Measurements from ENCODE around the gene LRCOL1. TPM values are rescaled to one million over a fixed set of nuclear protein-coding genes. Genes with fewer than 3 reads are reported as not detected.

LRCOL1 gene
- total and polyA plus RNA-seq, 2 of the 13 experiments (the other 11 are each of a cell fraction or from before 2014, with no cell fraction given): not detected

DNA sequence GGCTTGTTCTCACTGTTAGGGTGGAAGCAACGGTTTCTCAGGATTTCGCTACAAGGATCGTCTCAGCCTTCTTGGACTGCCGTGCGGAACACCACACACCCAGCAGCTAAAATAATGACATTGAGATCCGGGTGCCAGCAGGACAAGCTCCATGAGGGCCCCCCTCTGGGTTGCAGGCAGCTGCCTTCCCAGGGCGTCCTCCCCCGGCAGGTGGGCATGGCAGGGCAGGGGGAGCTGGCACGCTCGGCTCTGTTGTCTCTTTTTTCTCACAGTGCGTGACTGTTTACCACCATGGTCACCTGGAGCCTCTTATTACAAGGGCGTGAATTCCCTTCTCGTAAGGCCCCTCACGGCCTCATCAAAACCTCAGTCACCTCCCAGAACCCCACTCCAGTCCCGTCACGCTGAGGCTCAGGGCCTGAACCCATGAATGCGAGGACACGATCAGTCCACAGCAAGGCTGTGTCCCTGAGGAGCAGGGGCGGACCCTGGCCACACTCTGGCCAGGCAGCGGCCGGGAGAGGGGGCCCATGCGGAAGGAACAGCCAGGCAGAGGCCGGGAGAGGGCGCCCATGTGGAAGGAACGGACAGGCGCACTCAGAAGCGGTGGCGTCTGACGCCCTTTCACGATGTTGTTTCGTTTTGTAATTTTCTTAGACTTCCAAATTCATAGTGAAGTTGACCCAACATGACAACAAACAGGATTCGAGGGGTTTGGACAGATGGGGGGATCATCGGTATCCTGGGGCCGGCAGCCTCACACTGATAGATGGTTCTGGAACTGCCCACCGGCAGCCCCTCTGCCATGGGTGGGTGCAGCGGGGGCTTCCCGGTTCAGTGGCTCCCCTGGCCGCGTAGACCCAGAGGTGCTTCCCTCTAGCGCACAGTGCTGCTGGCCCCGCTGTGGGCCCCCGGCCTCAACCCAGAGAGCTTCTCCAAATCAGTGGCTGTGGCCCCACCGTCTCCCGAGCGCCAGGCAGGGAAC, 10.0 kb downstream of the LRCOL1 start (continued):
- TF ChIP-seq, protein P1, sequence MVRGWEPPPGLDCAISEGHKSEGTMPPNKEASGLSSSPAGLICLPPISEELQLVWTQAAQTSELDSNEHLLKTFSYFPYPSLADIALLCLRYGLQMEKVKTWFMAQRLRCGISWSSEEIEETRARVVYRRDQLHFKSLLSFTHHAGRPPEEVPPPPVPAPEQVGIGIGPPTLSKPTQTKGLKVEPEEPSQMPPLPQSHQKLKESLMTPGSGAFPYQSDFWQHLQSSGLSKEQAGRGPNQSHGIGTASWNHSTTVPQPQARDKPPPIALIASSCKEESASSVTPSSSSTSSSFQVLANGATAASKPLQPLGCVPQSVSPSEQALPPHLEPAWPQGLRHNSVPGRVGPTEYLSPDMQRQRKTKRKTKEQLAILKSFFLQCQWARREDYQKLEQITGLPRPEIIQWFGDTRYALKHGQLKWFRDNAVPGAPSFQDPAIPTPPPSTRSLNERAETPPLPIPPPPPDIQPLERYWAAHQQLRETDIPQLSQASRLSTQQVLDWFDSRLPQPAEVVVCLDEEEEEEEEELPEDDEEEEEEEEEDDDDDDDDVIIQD (CRISPR knock-in tag; IDR thresholded peaks at IDR 0.05; ENCODE audit: low read depth): peak; percentile 40; the same call in 1 of the 2 replicates
- TF ChIP-seq FOXA1 (IDR thresholded peaks at IDR 0.05) (no peak), FOXA1 (CRISPR knock-in tag; IDR thresholded peaks at IDR 0.05) (no peak), LCORL (IDR thresholded peaks at IDR 0.05) (no peak), LCORL (CRISPR knock-in tag; IDR thresholded peaks at IDR 0.05) (0 out of 2 replicates have a peak, but pooled peaks have one; percentile 42), ZBTB7B (CRISPR knock-in tag; IDR thresholded peaks at IDR 0.05) (peak; percentile 70; the same call in 1 of the 2 replicates), RXRB (CRISPR knock-in tag; IDR thresholded peaks at IDR 0.05; ENCODE audit: borderline replicate concordance) (peak; percentile 25; the same call in 1 of the 2 replicates), MXD4 (CRISPR knock-in tag; IDR thresholded peaks at IDR 0.05) (0 out of 2 replicates have a peak, but pooled peaks have one; percentile 41), SALL1 (CRISPR knock-in tag; IDR thresholded peaks at IDR 0.05) (peak; percentile 68), ZNF792 (CRISPR knock-in tag; IDR thresholded peaks at IDR 0.05) (0 out of 2 replicates have a peak, but pooled peaks have one; percentile 48), NAIF1 (CRISPR knock-in tag; IDR thresholded peaks at IDR 0.05; ENCODE audit: borderline replicate concordance) (no peak), ZNF567 (CRISPR knock-in tag; IDR thresholded peaks at IDR 0.05; ENCODE audit: borderline replicate concordance) (0 out of 2 replicates have a peak, but pooled peaks have one; percentile 31), CBX2 (IDR thresholded peaks at IDR 0.05; ENCODE audit: low read depth, low read length) (no peak), CBX2 (CRISPR knock-in tag; IDR thresholded peaks at IDR 0.05; ENCODE audit: low read depth) (peak; percentile 22; the same call in 1 of the 2 replicates), SRY (CRISPR knock-in tag; IDR thresholded peaks at IDR 0.05) (0 out of 2 replicates have a peak, but pooled peaks have one; percentile 56), ATF7-NPFF (CRISPR knock-in tag; IDR thresholded peaks at IDR 0.05; ENCODE audit: low read depth) (peak; percentile 68), ZFY (CRISPR knock-in tag; IDR thresholded peaks at IDR 0.05) (peak; percentile 37; the same call in 1 of the 2 replicates), ZSCAN25 (CRISPR knock-in tag; IDR thresholded peaks at IDR 0.05) (peak; percentile 76; the same call in 1 of the 2 replicates), ZNF572 (CRISPR knock-in tag; IDR thresholded peaks at IDR 0.05) (no peak)
- TF ChIP-seq, protein P2, sequence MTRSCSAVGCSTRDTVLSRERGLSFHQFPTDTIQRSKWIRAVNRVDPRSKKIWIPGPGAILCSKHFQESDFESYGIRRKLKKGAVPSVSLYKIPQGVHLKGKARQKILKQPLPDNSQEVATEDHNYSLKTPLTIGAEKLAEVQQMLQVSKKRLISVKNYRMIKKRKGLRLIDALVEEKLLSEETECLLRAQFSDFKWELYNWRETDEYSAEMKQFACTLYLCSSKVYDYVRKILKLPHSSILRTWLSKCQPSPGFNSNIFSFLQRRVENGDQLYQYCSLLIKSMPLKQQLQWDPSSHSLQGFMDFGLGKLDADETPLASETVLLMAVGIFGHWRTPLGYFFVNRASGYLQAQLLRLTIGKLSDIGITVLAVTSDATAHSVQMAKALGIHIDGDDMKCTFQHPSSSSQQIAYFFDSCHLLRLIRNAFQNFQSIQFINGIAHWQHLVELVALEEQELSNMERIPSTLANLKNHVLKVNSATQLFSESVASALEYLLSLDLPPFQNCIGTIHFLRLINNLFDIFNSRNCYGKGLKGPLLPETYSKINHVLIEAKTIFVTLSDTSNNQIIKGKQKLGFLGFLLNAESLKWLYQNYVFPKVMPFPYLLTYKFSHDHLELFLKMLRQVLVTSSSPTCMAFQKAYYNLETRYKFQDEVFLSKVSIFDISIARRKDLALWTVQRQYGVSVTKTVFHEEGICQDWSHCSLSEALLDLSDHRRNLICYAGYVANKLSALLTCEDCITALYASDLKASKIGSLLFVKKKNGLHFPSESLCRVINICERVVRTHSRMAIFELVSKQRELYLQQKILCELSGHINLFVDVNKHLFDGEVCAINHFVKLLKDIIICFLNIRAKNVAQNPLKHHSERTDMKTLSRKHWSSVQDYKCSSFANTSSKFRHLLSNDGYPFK (CRISPR knock-in tag; IDR thresholded peaks at IDR 0.05; ENCODE audit: borderline replicate concordance): 0 out of 2 replicates have a peak, but pooled peaks have one; percentile 31
- TF ChIP-seq, protein P3, sequence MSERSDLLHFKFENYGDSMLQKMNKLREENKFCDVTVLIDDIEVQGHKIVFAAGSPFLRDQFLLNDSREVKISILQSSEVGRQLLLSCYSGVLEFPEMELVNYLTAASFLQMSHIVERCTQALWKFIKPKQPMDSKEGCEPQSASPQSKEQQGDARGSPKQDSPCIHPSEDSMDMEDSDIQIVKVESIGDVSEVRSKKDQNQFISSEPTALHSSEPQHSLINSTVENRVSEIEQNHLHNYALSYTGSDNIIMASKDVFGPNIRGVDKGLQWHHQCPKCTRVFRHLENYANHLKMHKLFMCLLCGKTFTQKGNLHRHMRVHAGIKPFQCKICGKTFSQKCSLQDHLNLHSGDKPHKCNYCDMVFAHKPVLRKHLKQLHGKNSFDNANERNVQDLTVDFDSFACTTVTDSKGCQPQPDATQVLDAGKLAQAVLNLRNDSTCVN (CRISPR knock-in tag; IDR thresholded peaks at IDR 0.05; ENCODE audit: borderline replicate concordance): peak; percentile 45; the same call in 1 of the 2 replicates
- TF ChIP-seq, protein P4, sequence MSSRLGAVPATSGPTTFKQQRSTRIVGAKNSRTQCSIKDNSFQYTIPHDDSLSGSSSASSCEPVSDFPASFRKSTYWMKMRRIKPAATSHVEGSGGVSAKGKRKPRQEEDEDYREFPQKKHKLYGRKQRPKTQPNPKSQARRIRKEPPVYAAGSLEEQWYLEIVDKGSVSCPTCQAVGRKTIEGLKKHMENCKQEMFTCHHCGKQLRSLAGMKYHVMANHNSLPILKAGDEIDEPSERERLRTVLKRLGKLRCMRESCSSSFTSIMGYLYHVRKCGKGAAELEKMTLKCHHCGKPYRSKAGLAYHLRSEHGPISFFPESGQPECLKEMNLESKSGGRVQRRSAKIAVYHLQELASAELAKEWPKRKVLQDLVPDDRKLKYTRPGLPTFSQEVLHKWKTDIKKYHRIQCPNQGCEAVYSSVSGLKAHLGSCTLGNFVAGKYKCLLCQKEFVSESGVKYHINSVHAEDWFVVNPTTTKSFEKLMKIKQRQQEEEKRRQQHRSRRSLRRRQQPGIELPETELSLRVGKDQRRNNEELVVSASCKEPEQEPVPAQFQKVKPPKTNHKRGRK (CRISPR knock-in tag; IDR thresholded peaks at IDR 0.05): 0 out of 2 replicates have a peak, but pooled peaks have one; percentile 28

Measured in HepG2 (cell line).